HL-60 (cell line): Measurements from ENCODE around the gene SNX7.

Source experiments
- CTCF ChIP-seq: IDR thresholded peaks from one replicate; pipeline ENCODE4 v1.5.1; 2011; ENCODE audit warnings: low read length, control low read depth, inconsistent platforms; ENCODE audit not compliant: insufficient read depth
- GABPA ChIP-seq: IDR thresholded peaks from 2 replicates; pipeline ENCODE4 v1.6.1; 2012; ENCODE audit warnings: low read depth
- POLR2AphosphoS5 ChIP-seq: IDR thresholded peaks from 2 replicates; pipeline ENCODE4 v1.6.1; 2012; ENCODE audit warnings: low read depth
- SPI1 ChIP-seq: IDR thresholded peaks from 2 replicates; pipeline ENCODE4 v1.6.1; 2012; ENCODE audit warnings: low read depth, mild to moderate bottlenecking, borderline replicate concordance

DNA sequence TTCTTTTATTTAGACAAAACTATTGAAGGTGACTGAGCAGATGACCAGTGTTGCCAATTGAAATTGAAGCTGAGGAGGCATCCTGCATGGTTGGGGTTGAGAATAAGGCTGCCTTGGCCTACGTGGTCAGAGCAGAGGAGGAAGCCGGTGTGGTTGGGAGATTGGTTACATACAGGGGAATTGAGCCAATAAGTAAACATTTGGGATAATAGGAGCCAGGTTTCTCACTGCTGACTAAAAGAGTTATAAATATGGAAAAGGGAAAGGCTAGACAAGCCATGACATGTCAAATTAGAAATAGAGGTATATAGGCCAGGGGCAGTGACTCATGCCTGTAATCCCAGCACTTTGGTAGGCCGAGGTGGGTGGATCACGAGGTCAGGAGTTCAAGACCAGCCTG, 15.8 kb downstream of the SNX7 start:
- TF ChIP-seq CTCF (no peak), SPI1 (no peak), POLR2AphosphoS5 (no peak), GABPA (no peak)
